ENCODE results near the gene SETBP1.
A peak's percentile ranks its signal among the peaks of the same experiment; 100 is the strongest.

DNA sequence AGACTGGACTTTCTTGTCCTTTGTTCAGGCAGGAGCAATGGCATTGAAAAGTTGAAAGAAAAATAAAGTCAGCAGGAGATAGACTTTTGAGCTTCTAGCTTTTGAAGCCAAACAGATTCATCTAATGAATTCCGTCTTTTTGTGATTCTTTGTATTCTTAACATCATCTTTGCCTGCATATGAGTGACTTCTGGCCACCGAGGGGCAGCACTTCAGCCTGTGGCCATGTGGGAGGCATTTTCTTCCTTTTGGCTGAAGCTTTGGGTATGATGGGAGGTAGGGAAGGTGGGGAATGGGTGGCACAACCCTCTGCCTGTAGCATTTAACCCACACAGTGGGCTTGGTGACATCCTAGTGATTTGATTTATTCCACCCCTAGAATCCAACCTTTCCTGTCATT lies 220.6 kb downstream of the SETBP1 start:
- TF ChIP-seq, protein P1, sequence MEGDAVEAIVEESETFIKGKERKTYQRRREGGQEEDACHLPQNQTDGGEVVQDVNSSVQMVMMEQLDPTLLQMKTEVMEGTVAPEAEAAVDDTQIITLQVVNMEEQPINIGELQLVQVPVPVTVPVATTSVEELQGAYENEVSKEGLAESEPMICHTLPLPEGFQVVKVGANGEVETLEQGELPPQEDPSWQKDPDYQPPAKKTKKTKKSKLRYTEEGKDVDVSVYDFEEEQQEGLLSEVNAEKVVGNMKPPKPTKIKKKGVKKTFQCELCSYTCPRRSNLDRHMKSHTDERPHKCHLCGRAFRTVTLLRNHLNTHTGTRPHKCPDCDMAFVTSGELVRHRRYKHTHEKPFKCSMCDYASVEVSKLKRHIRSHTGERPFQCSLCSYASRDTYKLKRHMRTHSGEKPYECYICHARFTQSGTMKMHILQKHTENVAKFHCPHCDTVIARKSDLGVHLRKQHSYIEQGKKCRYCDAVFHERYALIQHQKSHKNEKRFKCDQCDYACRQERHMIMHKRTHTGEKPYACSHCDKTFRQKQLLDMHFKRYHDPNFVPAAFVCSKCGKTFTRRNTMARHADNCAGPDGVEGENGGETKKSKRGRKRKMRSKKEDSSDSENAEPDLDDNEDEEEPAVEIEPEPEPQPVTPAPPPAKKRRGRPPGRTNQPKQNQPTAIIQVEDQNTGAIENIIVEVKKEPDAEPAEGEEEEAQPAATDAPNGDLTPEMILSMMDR (conservative IDR thresholded peaks at IDR 0.05 in 1 of 2, IDR thresholded peaks at IDR 0.05 in 1 of 2; ENCODE audit: extremely low read depth in 1 of 2, insufficient read depth in 1 of 2, low read depth in 1 of 2, low read length in 2 of 2): peak; percentile 25 to 40
- TF ChIP-seq EZH2 (IDR thresholded peaks at IDR 0.05; ENCODE audit: borderline replicate concordance, low read length): no peak
